Measurements from ENCODE around the gene CD4.
A peak's percentile ranks its signal among the peaks of the same experiment; 100 is the strongest.

CD4 gene

GRCh38 chr12:6807170-6807569, 17.8 kb downstream of the CD4 start:
- H3K4me3 ChIP-seq (ENCODE audit: low read depth, low read length) = no peak overlapping the region
- no peaks in the 10 kb centered on the region for H3K36me3 ChIP-seq (ENCODE audit: control insufficient read depth in 2 of 2, insufficient read depth in 1 of 2, low read length in 2 of 2)
- H3K27ac ChIP-seq (ENCODE audit: extremely low read depth, low read depth, low read length) = no peak overlapping the region
- no peaks in the 10 kb centered on the region for H3K4me1 ChIP-seq (ENCODE audit: control insufficient read depth, insufficient read depth, low read length)
- ChIA-PET CTCF (interaction anchor here (0.9 to 2.5 kb wide), 2 partner anchors 18 to 29 kb away, joined by 5 to 8 read pairs; no protein-coding TSS in a partner anchor), POLR2A (interaction anchor here (0.7 kb wide), 1 partner anchor 19 kb away, joined by 6 read pairs; no protein-coding TSS in a partner anchor)
- no peaks in the 10 kb centered on the region for H3K9me3 ChIP-seq (ENCODE audit: control insufficient read depth, insufficient read depth, low read depth, low read length)
- TF ChIP-seq ZNF629 (tag by site-specific recombination; IDR thresholded peaks at IDR 0.05) (peak; percentile 51; the same call in 1 of the 2 replicates), ZNF560 (tag by site-specific recombination; IDR thresholded peaks at IDR 0.05; ENCODE audit: borderline replicate concordance) (no peak), ZBTB8A (tag by site-specific recombination; IDR thresholded peaks at IDR 0.05) (no peak), ZSCAN23 (tag by site-specific recombination; IDR thresholded peaks at IDR 0.05) (no peak), GLI2 (tag by site-specific recombination; IDR thresholded peaks at IDR 0.05; ENCODE audit: borderline replicate concordance, low read depth) (no peak), ZFHX2 (tag by site-specific recombination; conservative IDR thresholded peaks at IDR 0.05) (no peak), ZBTB48 (tag by site-specific recombination; IDR thresholded peaks at IDR 0.05) (no peak), ZNF510 (tag by site-specific recombination; IDR thresholded peaks at IDR 0.05; ENCODE audit: insufficient replicate concordance) (no peak), ZNF10 (tag by site-specific recombination; IDR thresholded peaks at IDR 0.05) (peak; percentile 94), ZFP41 (tag by site-specific recombination; IDR thresholded peaks at IDR 0.05; ENCODE audit: borderline replicate concordance) (no peak), OSR2 (tag by site-specific recombination; IDR thresholded peaks at IDR 0.05) (0 out of 2 replicates have a peak, but pooled peaks have one; percentile 10), ZNF626 (tag by site-specific recombination; IDR thresholded peaks at IDR 0.05) (no peak), HOXD13 (CRISPR knock-in tag; IDR thresholded peaks at IDR 0.05; ENCODE audit: borderline replicate concordance) (no peak), TCF7L2 (IDR thresholded peaks at IDR 0.05; ENCODE audit: borderline replicate concordance, low read depth, low read length) (no peak), ZNF239 (tag by site-specific recombination; IDR thresholded peaks at IDR 0.05) (no peak), ZNF18 (tag by site-specific recombination; IDR thresholded peaks at IDR 0.05) (no peak), ZSCAN30 (tag by site-specific recombination; IDR thresholded peaks at IDR 0.05) (no peak), ZNF529 (tag by site-specific recombination; IDR thresholded peaks at IDR 0.05; ENCODE audit: insufficient replicate concordance) (no peak), SP7 (tag by site-specific recombination; IDR thresholded peaks at IDR 0.05) (0 out of 2 replicates have a peak, but pooled peaks have one; percentile 27), ZNF639 (tag by site-specific recombination; IDR thresholded peaks at IDR 0.05) (0 out of 2 replicates have a peak, but pooled peaks have one; percentile 25), MYNN (tag by site-specific recombination; IDR thresholded peaks at IDR 0.05; ENCODE audit: borderline replicate concordance) (no peak), ZFP3 (tag by site-specific recombination; IDR thresholded peaks at IDR 0.05; ENCODE audit: low read depth) (no peak), REPIN1 (tag by site-specific recombination; IDR thresholded peaks at IDR 0.05; ENCODE audit: low read depth) (no peak), KLF16 (tag by site-specific recombination; IDR thresholded peaks at IDR 0.05) (no peak), ZNF549 (tag by site-specific recombination; IDR thresholded peaks at IDR 0.05) (no peak)
- TF ChIP-seq, protein P1, sequence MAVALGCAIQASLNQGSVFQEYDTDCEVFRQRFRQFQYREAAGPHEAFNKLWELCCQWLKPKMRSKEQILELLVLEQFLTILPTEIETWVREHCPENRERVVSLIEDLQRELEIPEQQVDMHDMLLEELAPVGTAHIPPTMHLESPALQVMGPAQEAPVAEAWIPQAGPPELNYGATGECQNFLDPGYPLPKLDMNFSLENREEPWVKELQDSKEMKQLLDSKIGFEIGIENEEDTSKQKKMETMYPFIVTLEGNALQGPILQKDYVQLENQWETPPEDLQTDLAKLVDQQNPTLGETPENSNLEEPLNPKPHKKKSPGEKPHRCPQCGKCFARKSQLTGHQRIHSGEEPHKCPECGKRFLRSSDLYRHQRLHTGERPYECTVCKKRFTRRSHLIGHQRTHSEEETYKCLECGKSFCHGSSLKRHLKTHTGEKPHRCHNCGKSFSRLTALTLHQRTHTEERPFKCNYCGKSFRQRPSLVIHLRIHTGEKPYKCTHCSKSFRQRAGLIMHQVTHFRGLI (tag by site-specific recombination; IDR thresholded peaks at IDR 0.05) = no peak
- TF ChIP-seq, protein P2, sequence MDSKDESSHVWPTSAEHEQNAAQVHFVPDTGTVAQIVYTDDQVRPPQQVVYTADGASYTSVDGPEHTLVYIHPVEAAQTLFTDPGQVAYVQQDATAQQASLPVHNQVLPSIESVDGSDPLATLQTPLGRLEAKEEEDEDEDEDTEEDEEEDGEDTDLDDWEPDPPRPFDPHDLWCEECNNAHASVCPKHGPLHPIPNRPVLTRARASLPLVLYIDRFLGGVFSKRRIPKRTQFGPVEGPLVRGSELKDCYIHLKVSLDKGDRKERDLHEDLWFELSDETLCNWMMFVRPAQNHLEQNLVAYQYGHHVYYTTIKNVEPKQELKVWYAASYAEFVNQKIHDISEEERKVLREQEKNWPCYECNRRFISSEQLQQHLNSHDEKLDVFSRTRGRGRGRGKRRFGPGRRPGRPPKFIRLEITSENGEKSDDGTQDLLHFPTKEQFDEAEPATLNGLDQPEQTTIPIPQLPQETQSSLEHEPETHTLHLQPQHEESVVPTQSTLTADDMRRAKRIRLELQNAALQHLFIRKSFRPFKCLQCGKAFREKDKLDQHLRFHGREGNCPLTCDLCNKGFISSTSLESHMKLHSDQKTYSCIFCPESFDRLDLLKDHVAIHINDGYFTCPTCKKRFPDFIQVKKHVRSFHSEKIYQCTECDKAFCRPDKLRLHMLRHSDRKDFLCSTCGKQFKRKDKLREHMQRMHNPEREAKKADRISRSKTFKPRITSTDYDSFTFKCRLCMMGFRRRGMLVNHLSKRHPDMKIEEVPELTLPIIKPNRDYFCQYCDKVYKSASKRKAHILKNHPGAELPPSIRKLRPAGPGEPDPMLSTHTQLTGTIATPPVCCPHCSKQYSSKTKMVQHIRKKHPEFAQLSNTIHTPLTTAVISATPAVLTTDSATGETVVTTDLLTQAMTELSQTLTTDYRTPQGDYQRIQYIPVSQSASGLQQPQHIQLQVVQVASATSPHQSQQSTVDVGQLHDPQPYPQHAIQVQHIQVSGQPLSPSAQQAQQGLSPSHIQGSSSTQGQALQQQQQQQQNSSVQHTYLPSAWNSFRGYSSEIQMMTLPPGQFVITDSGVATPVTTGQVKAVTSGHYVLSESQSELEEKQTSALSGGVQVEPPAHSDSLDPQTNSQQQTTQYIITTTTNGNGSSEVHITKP (tag by site-specific recombination; IDR thresholded peaks at IDR 0.05) = no peak
- TF ChIP-seq, protein P3, sequence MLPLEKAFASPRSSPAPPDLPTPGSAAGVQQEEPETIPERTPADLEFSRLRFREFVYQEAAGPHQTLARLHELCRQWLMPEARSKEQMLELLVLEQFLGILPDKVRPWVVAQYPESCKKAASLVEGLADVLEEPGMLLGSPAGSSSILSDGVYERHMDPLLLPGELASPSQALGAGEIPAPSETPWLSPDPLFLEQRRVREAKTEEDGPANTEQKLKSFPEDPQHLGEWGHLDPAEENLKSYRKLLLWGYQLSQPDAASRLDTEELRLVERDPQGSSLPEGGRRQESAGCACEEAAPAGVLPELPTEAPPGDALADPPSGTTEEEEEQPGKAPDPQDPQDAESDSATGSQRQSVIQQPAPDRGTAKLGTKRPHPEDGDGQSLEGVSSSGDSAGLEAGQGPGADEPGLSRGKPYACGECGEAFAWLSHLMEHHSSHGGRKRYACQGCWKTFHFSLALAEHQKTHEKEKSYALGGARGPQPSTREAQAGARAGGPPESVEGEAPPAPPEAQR (tag by site-specific recombination; IDR thresholded peaks at IDR 0.05) = no peak
